Prostate gland (tissue), 2 donors: ENCODE results near the gene DAPK1.

Source experiments
- CTCF ChIP-seq, 4 experiments: fragments of 200-600 bp in 2 of 4; fragments of 450-650 bp in 2 of 4; sonication (generic) in 2 of 4; IDR thresholded peaks; 1 replicate in 3 of 4; 2 replicates in 1 of 4; pipeline ENCODE4 v1.5.1; 2016 to 2019; ENCODE audit warnings: antibody characterized with exemption in 4 of 4, mild to moderate bottlenecking in 2 of 4, moderate library complexity in 2 of 4
- POLR2A ChIP-seq: fragments of 450-650 bp; IDR thresholded peaks from one replicate; pipeline ENCODE4 v1.6.1; 2016; ENCODE audit warnings: antibody characterized with exemption, mild to moderate bottlenecking
- POLR2AphosphoS5 ChIP-seq: sonication (generic); formaldehyde crosslinking; IDR thresholded peaks from one replicate; pipeline ENCODE4 v1.6.1; 2017; ENCODE audit warnings: antibody characterized with exemption

GRCh38 chr9:87558606-87559190 lies 61.0 kb downstream of the DAPK1 start:
- TF ChIP-seq CTCF (IDR thresholded peaks at IDR 0.05) (no peak), POLR2A (no peak), POLR2AphosphoS5 (no peak)
